SK-N-SH treated with all-trans-retinoic acid at 6 μM for 48 hours (cell line): ENCODE data around the gene RAPGEF1.

ENCODE experiments used
- ARNTL ChIP-seq: fragments of 450-650 bp; formaldehyde crosslinking; IDR thresholded peaks from 2 replicates; pipeline ENCODE4 v1.5.0; 2020; ENCODE audit warnings: low read depth, mild to moderate bottlenecking, moderate library complexity, borderline replicate concordance
- ESRRG ChIP-seq: fragments of 250-450 bp; sonication (Bioruptor Pico); IDR thresholded peaks from 2 replicates; pipeline ENCODE4 v1.6.1; 2021; ENCODE audit warnings: mild to moderate bottlenecking
- GLIS3 ChIP-seq: fragments of 250-450 bp; sonication (Bioruptor Pico); IDR thresholded peaks from 2 replicates; pipeline ENCODE4 v1.5.0; 2020; ENCODE audit warnings: mild to moderate bottlenecking, moderate library complexity
- ISL1 ChIP-seq: fragments of 250-450 bp; sonication (Bioruptor Pico); IDR thresholded peaks from 2 replicates; pipeline ENCODE4 v2.1.2; 2022; ENCODE audit warnings: mild to moderate bottlenecking, moderate library complexity
- OSR1 ChIP-seq: fragments of 250-450 bp; sonication (Bioruptor Pico); IDR thresholded peaks from 2 replicates; pipeline ENCODE4 v1.8.0; 2022; ENCODE audit warnings: moderate library complexity, mild to moderate bottlenecking, inconsistent platforms
- PPARA ChIP-seq: fragments of 250-450 bp; sonication (Bioruptor Pico); IDR thresholded peaks from 2 replicates; pipeline ENCODE4 v1.5.0; 2020; ENCODE audit warnings: mild to moderate bottlenecking, borderline replicate concordance
- RARB ChIP-seq: fragments of 250-450 bp; sonication (Bioruptor Pico); IDR thresholded peaks from 2 replicates; pipeline ENCODE4 v1.8.0; 2021; ENCODE audit warnings: mild to moderate bottlenecking, moderate library complexity
- TCF4 ChIP-seq: fragments of 250-450 bp; sonication (Bioruptor Pico); IDR thresholded peaks from 2 replicates; pipeline ENCODE4 v1.8.0; 2021; ENCODE audit warnings: mild to moderate bottlenecking, moderate library complexity, borderline replicate concordance
- TOX ChIP-seq: fragments of 250-450 bp; sonication (Bioruptor Pico); IDR thresholded peaks from 2 replicates; pipeline ENCODE4 v1.8.0; 2021; ENCODE audit warnings: mild to moderate bottlenecking, moderate library complexity, borderline replicate concordance
- ZFP30 ChIP-seq: fragments of 450-650 bp; formaldehyde crosslinking; IDR thresholded peaks from 2 replicates; pipeline ENCODE4 v1.5.0; 2022; ENCODE audit warnings: mild to moderate bottlenecking, moderate library complexity
- ZNF565 ChIP-seq: fragments of 450-650 bp; formaldehyde crosslinking; conservative IDR thresholded peaks from 2 replicates; pipeline ENCODE4 v1.5.0; 2020; ENCODE audit warnings: low read depth, mild to moderate bottlenecking, moderate library complexity
- TF ChIP-seq, protein P1 (sequence below): fragments of 250-450 bp; sonication (Bioruptor Pico); IDR thresholded peaks from 2 replicates; pipeline ENCODE4 v1.8.0; 2020; ENCODE audit warnings: mild to moderate bottlenecking, moderate library complexity, borderline replicate concordance
- TF ChIP-seq, protein P2 (sequence below): fragments of 250-450 bp; sonication (Bioruptor Pico); IDR thresholded peaks from 2 replicates; pipeline ENCODE4 v1.5.0; 2020; ENCODE audit warnings: mild to moderate bottlenecking, moderate library complexity
- TF ChIP-seq, protein P3 (sequence below): fragments of 250-450 bp; sonication (Bioruptor Pico); IDR thresholded peaks from 2 replicates; pipeline ENCODE4 v1.5.1; 2020; ENCODE audit warnings: low read depth, mild to moderate bottlenecking, moderate library complexity

DNA sequence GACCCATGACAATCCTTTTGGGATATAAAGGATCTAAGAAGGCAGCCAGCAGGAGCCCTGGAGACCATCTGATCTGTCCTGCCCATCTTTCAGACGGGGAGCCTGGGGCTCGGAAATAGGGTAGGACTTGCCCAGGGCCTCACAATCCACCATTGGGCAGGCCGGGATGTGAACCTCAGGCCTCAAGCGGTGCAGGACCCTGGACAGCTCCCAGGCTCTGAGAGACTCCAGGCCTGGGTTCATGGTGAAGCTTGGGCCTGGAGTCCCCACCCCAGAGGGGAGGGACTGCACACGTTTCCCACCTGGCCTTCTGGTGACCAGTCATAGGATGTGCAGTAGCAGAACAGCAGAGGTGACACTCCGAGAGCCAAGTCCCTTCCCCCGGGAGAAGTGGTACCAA is 36.6 kb upstream of the RAPGEF1 start:
- TF ChIP-seq RARB (CRISPR knock-in tag) (no peak), GLIS3 (CRISPR knock-in tag) (no peak), ZFP30 (CRISPR knock-in tag) (no peak), ESRRG (CRISPR knock-in tag) (no peak), ARNTL (CRISPR knock-in tag) (no peak), TCF4 (no peak), TOX (no peak), OSR1 (CRISPR knock-in tag) (no peak), PPARA (no peak), ZNF565 (CRISPR knock-in tag) (no peak), ISL1 (no peak)
- TF ChIP-seq, protein P1, sequence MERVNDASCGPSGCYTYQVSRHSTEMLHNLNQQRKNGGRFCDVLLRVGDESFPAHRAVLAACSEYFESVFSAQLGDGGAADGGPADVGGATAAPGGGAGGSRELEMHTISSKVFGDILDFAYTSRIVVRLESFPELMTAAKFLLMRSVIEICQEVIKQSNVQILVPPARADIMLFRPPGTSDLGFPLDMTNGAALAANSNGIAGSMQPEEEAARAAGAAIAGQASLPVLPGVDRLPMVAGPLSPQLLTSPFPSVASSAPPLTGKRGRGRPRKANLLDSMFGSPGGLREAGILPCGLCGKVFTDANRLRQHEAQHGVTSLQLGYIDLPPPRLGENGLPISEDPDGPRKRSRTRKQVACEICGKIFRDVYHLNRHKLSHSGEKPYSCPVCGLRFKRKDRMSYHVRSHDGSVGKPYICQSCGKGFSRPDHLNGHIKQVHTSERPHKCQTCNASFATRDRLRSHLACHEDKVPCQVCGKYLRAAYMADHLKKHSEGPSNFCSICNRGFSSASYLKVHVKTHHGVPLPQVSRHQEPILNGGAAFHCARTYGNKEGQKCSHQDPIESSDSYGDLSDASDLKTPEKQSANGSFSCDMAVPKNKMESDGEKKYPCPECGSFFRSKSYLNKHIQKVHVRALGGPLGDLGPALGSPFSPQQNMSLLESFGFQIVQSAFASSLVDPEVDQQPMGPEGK (CRISPR knock-in tag), result no peak
- TF ChIP-seq, protein P2, sequence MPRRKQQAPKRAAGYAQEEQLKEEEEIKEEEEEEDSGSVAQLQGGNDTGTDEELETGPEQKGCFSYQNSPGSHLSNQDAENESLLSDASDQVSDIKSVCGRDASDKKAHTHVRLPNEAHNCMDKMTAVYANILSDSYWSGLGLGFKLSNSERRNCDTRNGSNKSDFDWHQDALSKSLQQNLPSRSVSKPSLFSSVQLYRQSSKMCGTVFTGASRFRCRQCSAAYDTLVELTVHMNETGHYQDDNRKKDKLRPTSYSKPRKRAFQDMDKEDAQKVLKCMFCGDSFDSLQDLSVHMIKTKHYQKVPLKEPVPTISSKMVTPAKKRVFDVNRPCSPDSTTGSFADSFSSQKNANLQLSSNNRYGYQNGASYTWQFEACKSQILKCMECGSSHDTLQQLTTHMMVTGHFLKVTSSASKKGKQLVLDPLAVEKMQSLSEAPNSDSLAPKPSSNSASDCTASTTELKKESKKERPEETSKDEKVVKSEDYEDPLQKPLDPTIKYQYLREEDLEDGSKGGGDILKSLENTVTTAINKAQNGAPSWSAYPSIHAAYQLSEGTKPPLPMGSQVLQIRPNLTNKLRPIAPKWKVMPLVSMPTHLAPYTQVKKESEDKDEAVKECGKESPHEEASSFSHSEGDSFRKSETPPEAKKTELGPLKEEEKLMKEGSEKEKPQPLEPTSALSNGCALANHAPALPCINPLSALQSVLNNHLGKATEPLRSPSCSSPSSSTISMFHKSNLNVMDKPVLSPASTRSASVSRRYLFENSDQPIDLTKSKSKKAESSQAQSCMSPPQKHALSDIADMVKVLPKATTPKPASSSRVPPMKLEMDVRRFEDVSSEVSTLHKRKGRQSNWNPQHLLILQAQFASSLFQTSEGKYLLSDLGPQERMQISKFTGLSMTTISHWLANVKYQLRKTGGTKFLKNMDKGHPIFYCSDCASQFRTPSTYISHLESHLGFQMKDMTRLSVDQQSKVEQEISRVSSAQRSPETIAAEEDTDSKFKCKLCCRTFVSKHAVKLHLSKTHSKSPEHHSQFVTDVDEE (CRISPR knock-in tag), result no peak
- TF ChIP-seq, protein P3, sequence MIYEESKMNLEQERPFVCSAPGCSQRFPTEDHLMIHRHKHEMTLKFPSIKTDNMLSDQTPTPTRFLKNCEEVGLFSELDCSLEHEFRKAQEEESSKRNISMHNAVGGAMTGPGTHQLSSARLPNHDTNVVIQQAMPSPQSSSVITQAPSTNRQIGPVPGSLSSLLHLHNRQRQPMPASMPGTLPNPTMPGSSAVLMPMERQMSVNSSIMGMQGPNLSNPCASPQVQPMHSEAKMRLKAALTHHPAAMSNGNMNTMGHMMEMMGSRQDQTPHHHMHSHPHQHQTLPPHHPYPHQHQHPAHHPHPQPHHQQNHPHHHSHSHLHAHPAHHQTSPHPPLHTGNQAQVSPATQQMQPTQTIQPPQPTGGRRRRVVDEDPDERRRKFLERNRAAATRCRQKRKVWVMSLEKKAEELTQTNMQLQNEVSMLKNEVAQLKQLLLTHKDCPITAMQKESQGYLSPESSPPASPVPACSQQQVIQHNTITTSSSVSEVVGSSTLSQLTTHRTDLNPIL (CRISPR knock-in tag), result no peak
